K562 (cell line): ENCODE measurements around the gene CXXC1. TPM values are rescaled to one million over a fixed set of nuclear protein-coding genes. Genes with fewer than 3 reads are reported as not detected.

Experiments
- ATAC-seq: fragments of 200-7000 bp; cut with Tn5 transposase; 3 replicates; pipeline ENCODE4 v1.9.1; 2020; ENCODE audit warnings: moderate library complexity
- BruUV-seq: library from RNA; stranded (reverse); fragments of 400-500 nt; replicated peaks from 2 replicates; lab custom pipeline; 2021; lab: Mats Ljungman, UMichigan
- CTCF ChIA-PET: fragments of 300-600 bp; formaldehyde crosslinking; extraction: SDS; loops from one replicate; lab custom pipeline; 2021; ENCODE audit warnings: low intra/inter-chr PET ratio; lab: Yijun Ruan, JAX
- POLR2A ChIA-PET: fragments of 300-600, 350-650 bp; sonication (Branson Sonifier 250); formaldehyde crosslinking; extraction: SDS; loops from one replicate; lab custom pipeline; 2021; ENCODE audit warnings: antibody characterized with exemption, inconsistent platforms; lab: Yijun Ruan, JAX
- DNase-seq, 4 experiments: peaks; one replicate each; pipeline versions ENCODE4 v3.0.0 to v3.0.0-alpha.2; 2011 to 2018; ENCODE audit warnings: low spot score in 3 of 4, mixed read lengths in 3 of 4; ENCODE audit errors: extremely low read depth in 1 of 4
- FAIRE-seq: peaks from 2 replicates; lab custom pipeline; 2011; peaks lifted over from hg19 to GRCh38; lab: Jason Lieb, UNC
- H2AFZ ChIP-seq: 2 replicates; pipeline ENCODE4 v1.6.0; 2011; ENCODE audit warnings: low read depth, low read length, control low read depth, inconsistent platforms
- H3K27ac ChIP-seq: fragments of 200-600 bp; 3 replicates; pipeline ENCODE4 v1.8.0; 2011; ENCODE audit warnings: low read depth, mild to moderate bottlenecking, control low read depth, inconsistent platforms, low read length, moderate library complexity, mixed read lengths; ENCODE audit errors: extremely low read depth
- H3K27me3 ChIP-seq, 2 experiments: fragments of 300-600 bp in 1 of 2; 2 replicates in 1 of 2; 3 replicates in 1 of 2; pipeline versions ENCODE4 v1.6.0 to v1.8.0; 2011; ENCODE audit warnings: inconsistent platforms in 2 of 2, low read length in 2 of 2, mild to moderate bottlenecking in 1 of 2, mixed read lengths in 1 of 2, moderate library complexity in 1 of 2; ENCODE audit not compliant: control insufficient read depth in 2 of 2, insufficient read depth in 2 of 2
- H3K36me3 ChIP-seq: fragments of 300-600 bp; 3 replicates; pipeline ENCODE4 v1.8.0; 2011; ENCODE audit warnings: mild to moderate bottlenecking, low read length, inconsistent platforms; ENCODE audit not compliant: control insufficient read depth, insufficient read depth
- H3K4me1 ChIP-seq, 2 experiments: fragments of 200-600 bp in 1 of 2; replicated peaks in 1 of 2; 2 replicates in 1 of 2; 3 replicates in 1 of 2; pipeline versions ENCODE4 v1.5.1 to v1.8.0; 2011; ENCODE audit warnings: inconsistent platforms in 2 of 2, low read length in 2 of 2, mild to moderate bottlenecking in 1 of 2, mixed read lengths in 1 of 2, moderate library complexity in 1 of 2; ENCODE audit not compliant: control insufficient read depth in 2 of 2, insufficient read depth in 2 of 2
- H3K4me2 ChIP-seq: 2 replicates; pipeline ENCODE4 v1.6.1; 2011; ENCODE audit warnings: low read length, control low read depth, inconsistent platforms, mixed read lengths; ENCODE audit not compliant: insufficient read depth
- H3K4me3 ChIP-seq: fragments of 200-600 bp; sonication (generic), shearing (Covaris generic); 2 replicates; pipeline ENCODE4 v1.5.1; 2016; ENCODE audit warnings: control low read depth, inconsistent platforms
- H3K79me2 ChIP-seq: fragments of 200-600 bp; 3 replicates; pipeline ENCODE4 v1.8.0; 2011; ENCODE audit warnings: low read length, inconsistent platforms; ENCODE audit not compliant: control insufficient read depth, insufficient read depth
- H3K9ac ChIP-seq, 2 experiments: 2 replicates each; pipeline versions ENCODE4 v1.6.0 to v1.6.1; 2011; ENCODE audit warnings: low read depth in 2 of 2, low read length in 2 of 2, control low read depth in 1 of 2, inconsistent platforms in 1 of 2, mild to moderate bottlenecking in 1 of 2, mixed read lengths in 1 of 2; ENCODE audit not compliant: insufficient read depth in 1 of 2
- H3K9me1 ChIP-seq: one replicate; pipeline ENCODE4 v1.6.0; 2011; ENCODE audit warnings: inconsistent platforms, mild to moderate bottlenecking, low read length, moderate library complexity; ENCODE audit not compliant: control insufficient read depth, insufficient read depth
- H3K9me3 ChIP-seq: replicated peaks from 2 replicates; pipeline ENCODE4 v1.5.1; 2011; ENCODE audit warnings: low read depth, low read length, inconsistent platforms; ENCODE audit not compliant: control insufficient read depth, insufficient read depth
- H4K20me1 ChIP-seq: replicated peaks from 2 replicates; pipeline ENCODE4 v1.6.1; 2011; ENCODE audit warnings: low read length, inconsistent platforms, mixed read lengths; ENCODE audit not compliant: control insufficient read depth, insufficient read depth
- BCL6 ChIP-seq: fragments of 250-450 bp; sonication (Bioruptor Pico); IDR thresholded peaks from 2 replicates; pipeline ENCODE4 v1.4.0; 2020
- CCNT2 ChIP-seq: IDR thresholded peaks from 2 replicates; pipeline ENCODE4 v1.6.1; 2011; ENCODE audit warnings: borderline replicate concordance, low read depth, mild to moderate bottlenecking, moderate library complexity, mixed read lengths, low read length; ENCODE audit not compliant: insufficient read length; ENCODE audit errors: extremely low read depth
- CEBPZ ChIP-seq: fragments of 150-350 bp; IDR thresholded peaks from 2 replicates; pipeline ENCODE4 v1.6.1; 2014; ENCODE audit warnings: low read depth, mild to moderate bottlenecking, low read length, borderline replicate concordance
- CHCHD3 ChIP-seq: fragments of 250-450 bp; sonication (Bioruptor Pico); IDR thresholded peaks from 2 replicates; pipeline ENCODE4 v2.1.2; 2022; ENCODE audit warnings: mild to moderate bottlenecking
- HMG20A ChIP-seq: fragments of 450-650 bp; formaldehyde crosslinking; conservative IDR thresholded peaks from 2 replicates; pipeline ENCODE4 v1.4.0; 2020; ENCODE audit warnings: mild to moderate bottlenecking, mixed read lengths
- KHSRP ChIP-seq: fragments of 450-650 bp; IDR thresholded peaks from 2 replicates; pipeline ENCODE4 v1.6.1; 2017
- NUFIP1 ChIP-seq: fragments of 450-650 bp; IDR thresholded peaks from 2 replicates; pipeline ENCODE4 v1.6.1; 2018; ENCODE audit not compliant: partially characterized antibody
- RBM14 ChIP-seq: fragments of 200-400 bp; formaldehyde crosslinking; IDR thresholded peaks from 2 replicates; pipeline ENCODE4 v1.6.1; 2018; ENCODE audit warnings: low read depth, mild to moderate bottlenecking, low read length, moderate library complexity, borderline replicate concordance; ENCODE audit not compliant: insufficient read depth
- RREB1 ChIP-seq: fragments of 250-450 bp; sonication (Bioruptor Pico); IDR thresholded peaks from 2 replicates; pipeline ENCODE4 v1.4.0; 2020
- SREBF2 ChIP-seq: sonication (generic); formaldehyde crosslinking; IDR thresholded peaks from 2 replicates; pipeline ENCODE4 v1.4.0; 2020; ENCODE audit warnings: mild to moderate bottlenecking, missing genetic modification reagents
- XRCC5 ChIP-seq: fragments of 200-400 bp; formaldehyde crosslinking; IDR thresholded peaks from 2 replicates; pipeline ENCODE4 v1.6.1; 2017; ENCODE audit warnings: low read depth, mild to moderate bottlenecking, low read length
- ZBTB2 ChIP-seq: fragments of 450-650 bp; IDR thresholded peaks from 2 replicates; pipeline ENCODE4 v1.6.1; 2016; ENCODE audit warnings: antibody characterized with exemption
- ZNF431 ChIP-seq: sonication (generic); formaldehyde crosslinking; IDR thresholded peaks from 2 replicates; pipeline ENCODE4 v1.8.0; 2022; ENCODE audit warnings: mild to moderate bottlenecking, missing genetic modification reagents
- WGBS: fragments of 100-300 bp; shearing (Covaris generic); methylation state at CpG from one replicate; pipeline ENCODE4 v1.1.6; 2016; ENCODE audit warnings: low coverage, mixed read lengths; ENCODE audit not compliant: insufficient coverage; ENCODE audit errors: missing lambda C conversion rate; 5-methylcytosine and 5-hydroxymethylcytosine counted together
- in situ Hi-C: fragments of 300-500 bp; cut with MboI; formaldehyde crosslinking; loops from 4 replicates; pipeline ENCODE4 v1.15.0; 2018; ENCODE audit warnings: inconsistent platforms, mixed read lengths
- intact Hi-C: fragments of 100-400 bp; cut with micrococcal nuclease; formaldehyde crosslinking; loops from 2 replicates; pipeline ENCODE4 v1.14.2; 2022
- polyA plus RNA-seq, 8 experiments: library from polyadenylated mRNA; depleted of rRNA in 4 of 8; stranded (reverse) in 5 of 8; unstranded in 3 of 8; fragments of >200 nt; fragmentation: Nextera tagmentation in 2 of 8; fragmentation: Illumina TruSeq in 1 of 8; extraction: Ambion mirVana in 2 of 8; extraction: Trizol in 1 of 8; gene quantifications; 2 replicates each; pipeline versions ENCODE4 v1.2.1 to v1.2.3, GENCODE V29; 2011 to 2014; ENCODE audit warnings: inconsistent platforms in 1 of 8, missing spikeins in 1 of 8
- total RNA-seq, 7 experiments: library from RNA; depleted of rRNA in 6 of 7; stranded (reverse); fragments of >200 nt in 6 of 7; fragmentation: Illumina TruSeq in 2 of 7; extraction: Trizol in 2 of 7; gene quantifications; 2 replicates each; pipeline versions ENCODE4 v1.2.1 to v1.2.3, GENCODE V29; 2011 to 2021; ENCODE audit warnings: low replicate concordance in 1 of 7

Gene CXXC1
- total and polyA plus RNA-seq, 9 of the 15 experiments (the other 6 are each of a cell fraction or from before 2014, with no cell fraction given), result 3.4 to 81.0 (median 34.1) TPM

- no peak for ATAC-seq
- intact Hi-C loops (loop anchor here (5.0 kb wide), 1 partner anchor 138 kb away; no protein-coding TSS in a partner anchor), in situ Hi-C loops (no loop called here)
- Histone ChIP-seq H3K4me2 (no peak overlapping the region), H4K20me1 (no peaks in the 10 kb centered on the region), H3K9ac (no peak overlapping the region), H3K27ac (no peak overlapping the region), H2AFZ (no peak overlapping the region; the same call in 1 of the 2 replicates), H3K79me2 (peaks cover 17% of the 10 kb centered on the region), H3K4me1 (peaks cover 3 to 20% of the 10 kb centered on the region in 2 experiments; a peak in 3 of 5 replicates), H3K9me1 (no peaks in the 10 kb centered on the region), H3K9me3 (no peaks in the 10 kb centered on the region), H3K36me3 (peaks cover 23% of the 10 kb centered on the region; the same call in 2 of the 3 replicates), H3K4me3 (no peak overlapping the region), H3K27me3 (no peaks in the 10 kb centered on the region)
- DNase-seq, result no peak
- WGBS, result 78% methylated on average over 4 of the region's 4 CpGs
- BruUV-seq, result no TSS peak
- POLR2A ChIA-PET, result no interaction called here
- CTCF ChIA-PET, result interaction anchor here (0.6 kb wide), 1 partner anchor 286 kb away, joined by 3 read pairs; no protein-coding TSS in a partner anchor
- FAIRE-seq, result no peak
- TF ChIP-seq RREB1 (no peak), CHCHD3 (CRISPR knock-in tag) (no peak), RBM14 (no peak), BCL6 (CRISPR knock-in tag) (no peak), CEBPZ (no peak), SREBF2 (no peak), ZBTB2 (no peak), XRCC5 (no peak), CCNT2 (no peak), KHSRP (no peak), ZNF431 (CRISPR knock-in tag) (no peak), NUFIP1 (no peak), HMG20A (CRISPR knock-in tag) (no peak)
These were observed 1.6 kb upstream of the CXXC1 start for GRCh38 chr18:50289108-50289443.
